Suprapubic skin (tissue), 4 donors: ENCODE results near the gene SUMF1. TPM values are rescaled to one million over a fixed set of nuclear protein-coding genes. Genes with fewer than 3 reads are reported as not detected.

Experiments
- DNase-seq, 2 donors: peaks; one replicate each; pipeline ENCODE4 v3.0.0-alpha.2; 2019; ENCODE audit warnings: low spot score in 2 of 2
- H3K27ac ChIP-seq: fragments of 200-600 bp; sonication (generic); one replicate; pipeline ENCODE4 v1.5.1; 2019
- H3K27me3 ChIP-seq: fragments of 200-600 bp; sonication (generic); one replicate; pipeline ENCODE4 v1.5.1; 2019
- H3K36me3 ChIP-seq: fragments of 200-600 bp; sonication (generic); one replicate; pipeline ENCODE4 v1.5.1; 2019
- H3K4me1 ChIP-seq: fragments of 200-600 bp; sonication (generic); one replicate; pipeline ENCODE4 v1.5.1; 2019
- H3K4me3 ChIP-seq: fragments of 200-600 bp; sonication (generic); one replicate; pipeline ENCODE4 v1.5.1; 2019; ENCODE audit warnings: mild to moderate bottlenecking
- H3K9me3 ChIP-seq: fragments of 200-600 bp; sonication (generic); one replicate; pipeline ENCODE4 v1.5.1; 2019
- CTCF ChIP-seq, 2 donors: fragments of 200-600 bp in 1 of 2; fragments of 450-650 bp in 1 of 2; sonication (generic) in 1 of 2; IDR thresholded peaks; one replicate each; pipeline ENCODE4 v1.5.1; 2016 to 2019; ENCODE audit warnings: antibody characterized with exemption in 2 of 2, mild to moderate bottlenecking in 1 of 2, moderate library complexity in 1 of 2
- EP300 ChIP-seq: sonication (generic); formaldehyde crosslinking; IDR thresholded peaks from one replicate; pipeline ENCODE4 v1.6.1; 2017; ENCODE audit warnings: antibody characterized with exemption
- POLR2A ChIP-seq, 2 donors: fragments of 450-650 bp; IDR thresholded peaks; one replicate each; pipeline ENCODE4 v1.6.1; 2017; ENCODE audit warnings: antibody characterized with exemption in 2 of 2, mild to moderate bottlenecking in 2 of 2, moderate library complexity in 2 of 2
- POLR2AphosphoS5 ChIP-seq, 3 donors: sonication (generic); formaldehyde crosslinking; IDR thresholded peaks; one replicate each; pipeline ENCODE4 v1.6.1; 2017; ENCODE audit warnings: antibody characterized with exemption in 3 of 3
- WGBS: methylation state at CpG from one replicate; pipeline ENCODE4 v1.1.5; 2018; 5-methylcytosine and 5-hydroxymethylcytosine counted together
- total RNA-seq, 4 donors: library from RNA; depleted of rRNA; stranded (reverse); fragments of >200 nt; gene quantifications; one replicate each; pipeline ENCODE4 v1.1.0, GENCODE V29; 2016

Gene SUMF1
- total RNA-seq, 4 donors from 2014 or later: 38.9 to 47.3 (median 42.3) TPM

DNA sequence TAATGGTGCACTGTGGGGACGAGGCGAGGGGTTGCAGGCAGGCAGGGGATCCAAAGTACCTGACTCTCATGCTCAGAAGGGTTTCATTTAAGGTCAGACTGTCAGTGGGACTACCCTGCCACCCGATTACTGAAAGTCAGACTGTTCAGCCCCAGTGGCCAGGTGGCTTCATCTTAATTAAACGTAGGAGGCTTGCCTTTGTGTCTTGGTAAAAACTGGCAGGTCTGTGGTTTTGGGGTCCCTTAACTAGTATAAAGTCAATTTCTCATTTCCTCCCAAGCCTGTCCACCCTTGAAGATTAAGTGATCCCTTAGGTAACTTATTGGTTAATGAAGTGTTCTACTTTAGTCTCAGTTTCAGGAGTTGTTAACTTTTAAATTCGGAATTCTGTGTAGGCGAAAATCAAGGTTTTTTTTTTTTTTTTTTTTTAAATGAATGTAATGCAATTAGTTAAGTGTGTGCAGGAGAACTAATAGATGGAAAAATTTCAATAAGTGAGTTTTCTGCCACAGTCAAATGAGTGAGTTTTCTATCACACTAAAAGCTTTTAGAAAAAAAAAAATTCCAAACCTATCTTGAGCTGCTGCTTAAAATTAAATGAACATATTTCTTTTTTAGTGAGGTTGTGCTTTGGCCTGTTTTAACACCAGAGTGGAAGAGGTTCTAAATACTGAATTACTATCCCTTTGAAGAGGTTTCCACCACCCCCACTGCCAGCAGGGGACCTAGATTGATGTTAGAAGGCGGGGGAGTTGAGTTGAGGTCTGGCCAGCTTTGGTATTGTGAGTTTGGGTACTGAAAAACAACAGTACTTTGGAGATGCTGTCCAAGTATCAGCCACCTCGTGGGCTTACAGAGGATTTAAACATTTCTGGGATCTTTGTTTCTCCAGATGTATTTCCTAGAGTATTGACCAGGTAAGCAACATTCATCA, 41.2 kb upstream of the SUMF1 start:
- no peak for TF ChIP-seq POLR2AphosphoS5 (IDR thresholded peaks at IDR 0.05)
- no peak for TF ChIP-seq POLR2A (IDR thresholded peaks at IDR 0.05)
- no peak for TF ChIP-seq EP300
- TF ChIP-seq CTCF (IDR thresholded peaks at IDR 0.05): no peak
- WGBS: 80% methylated on average over 8 of the region's 8 CpGs
- no peaks in the 10 kb centered on the region for H3K9me3 ChIP-seq
- H3K4me3 ChIP-seq: no peak overlapping the region
- H3K27ac ChIP-seq: no peak overlapping the region
- no peaks in the 10 kb centered on the region for H3K27me3 ChIP-seq
- no peak for DNase-seq
- H3K4me1 ChIP-seq: peaks cover 12% of the 10 kb centered on the region
- no peaks in the 10 kb centered on the region for H3K36me3 ChIP-seq

GRCh38 chr3:4507024-4507596, 40.0 kb upstream of the SUMF1 start:
- no peaks in the 10 kb centered on the region for H3K36me3 ChIP-seq
- no peak for TF ChIP-seq EP300
- TF ChIP-seq POLR2A (IDR thresholded peaks at IDR 0.05): no peak
- no peak for TF ChIP-seq POLR2AphosphoS5 (IDR thresholded peaks at IDR 0.05)
- TF ChIP-seq CTCF (IDR thresholded peaks at IDR 0.05): no peak
- H3K4me1 ChIP-seq: peaks cover 9% of the 10 kb centered on the region
- H3K9me3 ChIP-seq: no peaks in the 10 kb centered on the region
- H3K4me3 ChIP-seq: no peak overlapping the region
- DNase-seq: no peak
- no peaks in the 10 kb centered on the region for H3K27me3 ChIP-seq
- 73% methylated on average over 5 of the region's 5 CpGs for WGBS
- no peak overlapping the region for H3K27ac ChIP-seq

DNA sequence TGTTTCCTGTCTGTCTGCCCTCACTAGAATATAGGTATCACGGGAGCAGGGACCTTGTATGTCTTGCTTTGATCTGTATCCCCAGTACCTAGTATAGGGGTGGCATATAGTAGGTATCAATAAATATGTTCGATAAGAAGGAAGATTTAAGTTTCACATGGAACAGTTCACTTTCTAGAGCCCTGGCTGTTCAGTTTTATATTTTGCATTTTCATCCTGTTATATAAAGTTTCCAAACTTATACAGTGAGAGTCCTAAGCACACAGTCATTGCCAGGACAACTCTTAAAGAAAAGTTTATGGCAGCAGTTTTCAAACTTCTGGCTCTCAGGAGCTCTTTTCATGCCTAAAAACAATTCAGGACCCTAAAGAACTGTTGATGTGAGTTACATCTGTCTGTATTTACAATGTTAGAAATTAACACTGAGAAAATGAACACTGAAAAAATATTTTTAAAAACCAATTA, 39.5 kb upstream of the SUMF1 start:
- Histone ChIP-seq H3K4me1 (peaks cover 9% of the 10 kb centered on the region), H3K9me3 (no peaks in the 10 kb centered on the region), H3K27me3 (no peaks in the 10 kb centered on the region), H3K36me3 (no peaks in the 10 kb centered on the region), H3K4me3 (no peak overlapping the region), H3K27ac (no peak overlapping the region)
- 81% methylated on average over 2 of the region's 2 CpGs for WGBS
- TF ChIP-seq POLR2AphosphoS5 (IDR thresholded peaks at IDR 0.05) (no peak), CTCF (IDR thresholded peaks at IDR 0.05) (no peak), POLR2A (IDR thresholded peaks at IDR 0.05) (no peak), EP300 (no peak)
- DNase-seq: no peak

GRCh38 chr3:4505688-4506558, 38.9 kb upstream of the SUMF1 start:
- DNase-seq: no peak
- 86% methylated on average over 6 of the region's 6 CpGs for WGBS
- H3K4me3 ChIP-seq: no peak overlapping the region
- H3K4me1 ChIP-seq: peaks cover 9% of the 10 kb centered on the region
- no peaks in the 10 kb centered on the region for H3K27me3 ChIP-seq
- TF ChIP-seq POLR2A (IDR thresholded peaks at IDR 0.05) (no peak), CTCF (IDR thresholded peaks at IDR 0.05) (no peak)
- no peaks in the 10 kb centered on the region for H3K36me3 ChIP-seq
- no peak overlapping the region for H3K27ac ChIP-seq
- H3K9me3 ChIP-seq: no peaks in the 10 kb centered on the region
